HG03558 (cell line): ENCODE measurements around the gene SLC16A6.
"Not testable (repeated sequence)": the region's sequence is repeated elsewhere in the genome, so short reads cannot be mapped to it uniquely, and the experiment has no call there.

ENCODE experiments used
- ATAC-seq: cut with Tn5 transposase; IDR thresholded peaks from one replicate; pipeline ENCODE4 v1.9.1; 2021; ENCODE audit warnings: moderate number of reproducible peaks; ENCODE audit not compliant: unreplicated experiment; ENCODE audit errors: extremely low read depth

SLC16A6 gene

DNA sequence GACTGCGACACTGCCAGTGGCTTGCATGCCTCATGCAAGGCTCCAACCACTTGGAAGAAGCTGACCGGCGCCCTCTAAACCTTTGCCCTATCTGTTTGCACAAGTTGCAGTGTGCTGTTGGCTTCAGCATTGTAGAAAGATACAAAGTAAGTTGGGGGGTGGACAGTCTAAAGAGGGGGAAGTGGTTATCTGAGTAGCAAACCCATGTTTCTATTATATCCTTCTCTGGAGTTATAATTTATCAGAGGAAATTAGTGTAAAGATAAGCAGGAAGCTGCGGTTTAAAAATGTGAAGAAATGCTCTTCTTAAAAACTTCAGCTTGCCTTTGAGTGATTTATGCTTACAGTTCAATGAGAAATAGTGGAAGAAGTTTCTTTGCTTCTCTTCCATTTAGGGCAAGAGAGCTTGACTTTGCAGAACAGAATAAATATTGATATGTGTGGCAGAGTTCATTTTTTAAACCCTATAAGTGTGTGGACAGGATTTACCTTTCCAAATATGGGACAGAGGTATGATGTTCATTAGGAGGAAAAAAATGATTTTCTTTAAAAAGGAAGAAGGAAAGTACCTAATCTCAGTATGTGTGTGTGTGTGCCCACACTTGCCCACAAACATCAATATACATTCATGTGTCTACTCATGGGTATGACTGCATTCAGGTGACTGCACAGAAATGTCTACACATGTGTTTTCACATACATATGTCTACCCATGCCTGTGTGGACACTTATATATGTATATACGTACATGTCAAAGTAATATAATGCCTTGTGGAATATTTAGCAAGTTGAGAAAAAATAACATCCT, 35.0 kb downstream of the SLC16A6 start:
- no peak for ATAC-seq

DNA sequence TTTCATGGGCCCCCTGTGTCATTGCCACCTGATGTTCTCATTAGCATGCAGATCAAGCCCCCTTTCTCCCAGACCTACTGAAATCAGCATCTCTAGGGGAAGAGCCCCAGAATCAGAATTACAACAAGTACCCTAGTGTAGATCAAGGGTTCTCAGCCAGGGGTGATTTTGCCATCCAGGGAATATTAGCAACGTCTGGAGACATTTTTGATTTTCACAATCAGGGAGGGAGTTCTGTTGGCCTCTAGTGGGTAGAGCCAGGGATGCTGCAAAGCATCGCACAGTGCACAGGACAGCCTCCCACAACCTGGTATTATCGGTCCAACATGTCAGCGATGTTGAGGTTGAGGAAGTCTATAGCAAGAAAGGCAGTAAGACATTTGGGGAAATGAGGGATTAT, 35.8 kb downstream of the SLC16A6 start:
- ATAC-seq = no peak

DNA sequence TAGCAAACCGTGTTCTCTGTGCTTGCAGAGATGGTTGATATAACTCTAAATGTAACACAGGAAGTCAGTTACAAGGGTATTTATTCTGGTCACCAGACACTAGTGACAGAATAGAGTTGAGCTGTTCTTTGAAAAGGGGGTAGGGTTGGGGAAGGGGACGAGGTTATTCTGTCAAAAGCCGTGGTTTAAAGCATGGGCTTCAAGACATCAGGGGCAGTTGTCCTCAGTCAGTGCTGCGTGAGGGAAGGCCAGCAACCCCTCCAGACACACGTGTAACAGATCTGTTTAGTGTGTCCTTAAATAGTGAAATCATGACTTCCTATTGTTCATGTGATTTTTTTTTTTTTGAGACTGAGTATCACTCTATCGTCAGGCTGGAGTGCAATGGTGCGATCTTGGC, 37.5 kb downstream of the SLC16A6 start:
- ATAC-seq = not testable (repeated sequence)

DNA sequence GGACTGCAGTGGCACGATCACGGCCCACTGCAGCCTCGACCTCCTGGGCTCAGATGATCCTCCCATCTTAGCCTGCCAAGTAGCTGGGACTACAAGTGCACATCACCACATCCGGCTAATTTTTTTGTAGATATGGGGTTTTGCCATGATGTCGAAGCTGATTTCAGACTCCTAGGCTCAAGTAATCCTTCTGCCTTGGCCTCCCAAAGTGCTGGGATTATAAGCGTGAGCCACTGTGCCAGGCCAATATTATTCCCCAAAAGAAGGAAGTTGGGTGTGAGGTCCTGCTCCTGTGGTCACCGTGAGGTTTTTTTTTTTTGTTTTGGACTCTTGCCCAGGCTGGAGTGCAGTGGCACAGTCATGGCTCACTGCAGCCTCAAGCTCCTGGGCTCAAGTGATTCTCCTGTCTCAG, 41.6 kb downstream of the SLC16A6 start:
- ATAC-seq = no peak

DNA sequence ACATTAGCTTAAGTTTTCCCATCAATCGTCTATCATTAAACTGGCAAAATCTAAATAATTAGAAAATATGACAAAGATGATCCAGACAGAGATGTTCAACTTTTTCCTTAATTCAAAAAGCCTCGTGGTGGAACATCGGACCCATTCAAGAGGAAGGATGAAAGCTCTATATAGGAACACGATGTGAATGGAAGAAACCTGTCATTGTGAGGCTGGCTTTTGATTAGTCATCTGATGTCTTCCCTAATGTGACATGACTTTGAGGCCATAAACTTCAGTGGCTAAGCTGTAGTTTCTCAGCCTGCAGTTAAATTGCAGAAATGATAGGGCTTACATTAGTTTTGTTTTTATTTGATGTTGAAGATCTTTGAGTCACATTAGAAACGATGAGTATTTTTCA, 42.0 kb downstream of the SLC16A6 start:
- no peak for ATAC-seq

DNA sequence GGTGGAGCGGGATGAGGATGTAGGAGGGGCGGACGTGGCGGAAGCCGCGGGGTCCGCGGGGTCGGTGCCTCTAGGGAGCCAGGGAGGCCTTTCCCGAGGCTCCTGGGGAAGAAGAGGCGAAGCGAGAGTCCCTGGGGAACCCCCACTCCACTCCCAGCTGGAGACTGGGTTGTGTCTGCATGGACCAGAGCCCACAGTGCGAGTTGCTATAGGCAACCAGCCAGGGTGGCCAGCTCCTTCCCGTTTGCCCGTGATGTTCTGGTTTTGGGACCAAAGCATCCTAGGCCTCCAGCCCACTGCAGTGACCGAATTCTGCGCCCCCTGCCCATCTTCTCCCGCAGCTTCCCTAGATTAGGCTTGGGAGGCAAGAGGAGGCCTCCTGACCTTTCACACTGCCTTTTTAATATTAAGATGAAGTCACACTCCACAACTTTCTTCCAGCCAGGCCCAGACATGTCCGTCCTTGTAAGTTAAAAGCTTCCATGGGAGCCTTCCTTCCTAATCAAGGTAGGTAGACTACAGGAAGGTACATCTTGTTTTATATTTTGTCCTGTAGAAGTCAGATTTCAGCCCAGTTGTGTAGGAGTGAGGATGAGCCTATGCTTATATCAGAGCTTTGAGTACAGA, 42.6 kb downstream of the SLC16A6 start:
- ATAC-seq = peak; percentile 11

DNA sequence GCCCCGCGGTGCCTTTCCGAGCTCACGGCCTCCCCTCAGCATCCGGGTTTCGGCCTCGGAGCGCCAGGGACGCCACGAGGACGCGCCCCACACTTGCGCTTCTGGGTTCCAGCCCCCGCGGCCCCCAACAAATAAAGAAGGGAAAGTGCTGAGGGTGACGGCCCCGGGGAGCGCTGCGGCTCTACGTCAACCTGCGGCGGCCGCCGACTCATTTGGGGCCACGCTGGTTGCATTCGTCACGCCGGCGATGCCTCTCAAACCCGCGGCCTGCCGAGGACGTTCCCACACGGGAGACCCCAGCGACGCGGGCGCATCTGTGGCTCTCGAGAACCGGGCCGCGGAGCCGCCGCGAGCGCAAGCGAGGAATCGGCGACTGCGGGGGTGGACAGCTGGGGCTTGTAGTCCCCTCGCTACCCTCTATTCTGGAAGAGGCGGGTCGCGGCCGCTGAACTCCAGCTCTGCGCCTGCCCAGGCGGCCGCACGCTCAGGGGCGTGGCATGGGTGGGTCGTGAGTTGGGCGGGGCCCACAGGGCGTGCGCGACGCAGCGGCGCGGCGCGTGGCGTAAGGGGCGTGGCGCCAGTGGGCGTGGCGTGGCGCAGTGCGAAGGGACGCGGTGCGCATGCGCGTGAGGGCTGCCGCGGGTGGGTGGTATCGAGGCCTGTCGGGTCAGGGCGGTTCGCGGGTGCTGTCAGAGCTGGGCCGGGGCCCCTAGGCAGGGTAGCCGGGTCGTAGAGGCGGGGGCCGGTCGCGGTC, 43.3 kb downstream of the SLC16A6 start, which contains the start of gene AMZ2:
AMZ2 (plus strand) TSS at position 599 of the 754 bp plus-strand sequence. CDS start 2,145 bp downstream, outside the sequence.
- peak; percentile 60 for ATAC-seq

DNA sequence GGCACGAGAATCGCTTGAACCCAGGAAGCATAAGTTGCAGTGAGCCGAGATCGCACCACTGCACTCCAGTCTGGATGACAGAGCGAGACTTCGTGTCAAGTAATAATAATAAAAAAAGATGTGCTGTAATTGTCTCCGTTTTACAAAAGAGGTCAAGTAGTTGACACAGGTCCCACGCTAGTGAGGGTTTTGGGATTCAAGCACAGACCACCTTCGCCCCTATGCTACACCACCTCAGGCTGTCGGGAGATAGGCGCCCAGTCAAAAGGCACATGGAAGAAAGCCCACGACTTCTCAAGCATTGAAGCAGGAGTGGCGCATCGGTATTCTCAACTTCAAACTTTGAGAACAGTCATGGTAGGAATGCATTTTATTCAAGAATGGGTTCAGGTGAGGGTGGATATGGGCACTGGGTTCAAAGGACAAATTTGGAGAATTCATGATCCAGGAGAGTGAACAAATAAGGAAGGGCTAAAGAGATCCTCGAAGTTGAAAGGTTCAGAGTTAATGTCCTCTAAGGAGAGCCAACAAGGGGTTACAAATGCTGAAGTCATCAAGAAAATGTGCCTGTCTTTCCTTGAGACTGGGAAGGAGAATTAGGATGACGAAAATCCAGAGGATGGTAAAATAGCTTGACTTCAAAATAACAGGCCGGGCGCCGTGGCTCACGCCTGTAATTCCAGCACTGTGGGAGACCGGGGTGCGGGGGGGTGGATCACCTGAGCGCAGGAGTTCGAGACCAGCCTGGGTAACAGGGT, 44.5 kb downstream of the SLC16A6 start:
- ATAC-seq = no peak

DNA sequence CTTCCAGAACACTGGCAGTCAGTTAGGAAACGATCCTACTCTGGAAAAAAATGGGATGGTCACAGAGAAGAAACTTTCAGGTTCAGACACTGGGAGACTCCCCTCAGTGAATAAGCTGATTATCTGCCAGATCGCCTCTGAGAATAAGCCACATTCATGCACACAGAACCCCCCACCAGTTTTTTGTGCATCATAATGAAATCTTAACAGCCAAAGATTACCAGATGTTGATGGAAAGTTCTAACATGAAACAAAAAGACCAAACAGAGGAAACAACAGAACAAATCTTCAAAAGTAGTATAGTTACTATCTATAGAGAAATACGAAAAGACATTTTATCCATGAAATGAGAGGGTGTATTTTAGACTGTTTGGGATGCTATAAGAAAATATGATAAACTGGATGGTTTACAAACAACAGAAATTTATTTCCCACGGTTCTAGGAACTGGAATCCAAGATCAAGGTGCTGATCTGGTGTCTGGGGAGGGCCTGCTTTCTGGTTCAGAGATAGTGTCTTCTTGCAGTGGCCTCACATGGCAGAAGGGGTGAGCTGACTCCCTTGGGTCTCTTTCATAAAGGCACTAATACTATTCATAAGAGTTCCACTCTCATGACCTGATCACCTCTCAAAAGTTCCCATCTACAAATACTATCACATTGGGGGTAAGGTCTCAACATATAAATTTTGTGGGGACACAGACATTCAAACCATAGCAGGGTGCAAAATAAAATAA, 51.1 kb downstream of the SLC16A6 start:
- ATAC-seq = no peak

DNA sequence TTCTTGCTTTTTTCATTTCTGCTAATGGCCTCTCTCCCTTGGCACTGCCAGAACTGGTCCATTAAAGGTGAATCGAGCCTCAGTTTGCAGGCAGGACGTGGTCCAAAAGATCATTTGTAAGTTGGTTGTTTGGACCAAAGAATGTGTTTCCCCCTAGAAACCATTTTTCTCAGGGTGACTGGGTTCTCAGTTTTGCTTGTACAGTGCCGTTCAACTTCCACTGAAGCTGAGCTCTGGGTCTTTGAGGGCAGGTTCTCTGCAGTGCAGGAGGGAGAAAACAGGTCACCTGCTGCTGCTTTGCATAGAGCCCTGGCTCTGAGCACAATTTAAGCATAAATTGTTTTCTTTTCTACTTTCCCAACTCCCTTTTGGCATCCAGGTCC, 52.1 kb downstream of the SLC16A6 start:
- no peak for ATAC-seq

DNA sequence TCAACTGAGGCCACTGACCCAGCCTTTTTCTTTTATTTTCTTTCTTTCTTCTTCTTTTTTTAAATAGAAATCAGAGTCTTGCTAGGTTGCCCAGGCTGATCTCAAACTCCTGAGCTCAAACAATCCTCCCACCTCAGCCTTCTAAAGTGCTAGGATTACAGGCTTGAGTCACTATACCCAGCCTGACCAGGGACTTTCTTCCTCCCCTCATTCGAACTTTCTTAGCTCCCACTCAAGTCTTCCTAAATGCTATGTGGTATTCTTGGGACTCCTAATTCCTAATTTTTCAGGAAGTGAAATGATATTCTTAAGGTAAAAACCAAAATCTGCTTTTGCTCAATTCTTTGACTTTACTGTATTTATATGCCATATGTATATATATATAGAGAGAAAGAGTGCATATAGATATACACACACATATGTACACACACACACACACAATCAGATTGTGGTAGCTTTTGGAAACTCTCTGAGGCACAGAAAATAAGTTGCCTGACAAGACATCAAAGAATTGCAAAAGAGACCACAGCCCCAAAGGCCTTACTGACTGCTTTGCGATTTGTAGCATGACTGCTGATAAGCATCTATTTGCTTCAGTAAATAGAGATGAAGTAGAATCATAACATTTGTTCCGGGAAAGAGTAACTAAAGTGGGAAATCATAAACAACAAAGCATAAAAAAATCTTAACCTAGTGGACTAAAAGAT, 52.6 kb downstream of the SLC16A6 start:
- ATAC-seq = no peak

DNA sequence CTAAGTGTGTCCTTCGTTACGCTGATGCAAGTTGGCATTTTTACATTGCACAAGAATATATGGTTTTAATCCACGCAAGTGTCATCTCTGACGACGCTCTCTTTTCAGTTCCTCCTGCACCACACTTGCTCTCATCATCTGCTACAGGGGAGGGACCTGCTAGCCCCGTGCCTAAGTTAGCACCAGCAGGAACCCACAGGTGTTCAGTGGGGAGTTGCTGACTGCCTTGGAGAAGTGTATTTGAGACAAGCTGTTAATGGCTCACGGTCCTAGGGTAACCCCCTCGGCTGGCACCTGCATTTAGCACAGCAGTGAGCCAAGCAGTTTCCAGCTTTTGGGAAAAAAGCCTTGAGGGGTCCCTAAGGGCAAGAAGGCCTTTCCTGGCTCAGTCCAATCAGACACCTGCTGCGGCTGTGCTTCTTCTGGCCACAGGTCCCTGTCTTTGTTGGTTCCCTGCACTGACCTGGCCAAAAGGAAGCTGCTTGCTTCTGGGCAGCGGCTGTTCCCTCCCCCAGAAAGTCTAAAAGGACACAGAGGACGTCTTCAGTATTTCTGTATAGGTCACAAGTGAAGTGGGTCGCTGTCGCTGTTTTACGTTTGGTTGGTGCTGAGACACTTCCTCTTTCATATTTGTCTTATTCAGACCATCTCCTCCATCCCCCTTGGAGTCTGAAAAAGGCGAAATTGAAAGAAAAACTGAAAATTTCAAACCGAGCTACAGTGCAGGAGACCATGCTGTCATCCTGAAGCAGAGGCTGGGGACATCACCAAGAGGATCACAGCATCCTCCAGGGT, 53.4 kb downstream of the SLC16A6 start:
- peak; percentile 55 for ATAC-seq

DNA sequence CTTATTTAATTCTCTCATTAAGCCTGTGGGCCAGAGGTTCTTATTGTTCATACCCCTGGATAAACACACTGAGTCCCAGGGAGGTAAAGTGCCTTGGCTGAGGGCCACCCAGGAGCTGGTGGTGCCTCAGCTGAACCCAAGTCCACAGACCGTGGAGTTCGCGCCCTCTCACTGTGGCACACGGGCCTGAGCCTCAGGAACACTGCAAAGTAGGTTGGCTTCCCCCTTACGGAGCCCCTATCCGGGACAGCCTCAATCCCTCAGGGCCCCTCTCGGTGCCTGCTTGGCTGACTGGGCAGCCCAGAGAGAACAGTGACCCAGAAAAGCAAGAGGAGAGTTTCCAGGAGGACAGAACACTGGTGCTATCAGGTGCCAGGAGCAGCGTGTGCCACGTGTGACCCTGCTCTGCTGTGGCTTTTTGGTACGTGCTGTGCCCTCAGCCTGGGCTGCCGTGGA, 55.6 kb downstream of the SLC16A6 start:
- ATAC-seq = not testable (repeated sequence)

DNA sequence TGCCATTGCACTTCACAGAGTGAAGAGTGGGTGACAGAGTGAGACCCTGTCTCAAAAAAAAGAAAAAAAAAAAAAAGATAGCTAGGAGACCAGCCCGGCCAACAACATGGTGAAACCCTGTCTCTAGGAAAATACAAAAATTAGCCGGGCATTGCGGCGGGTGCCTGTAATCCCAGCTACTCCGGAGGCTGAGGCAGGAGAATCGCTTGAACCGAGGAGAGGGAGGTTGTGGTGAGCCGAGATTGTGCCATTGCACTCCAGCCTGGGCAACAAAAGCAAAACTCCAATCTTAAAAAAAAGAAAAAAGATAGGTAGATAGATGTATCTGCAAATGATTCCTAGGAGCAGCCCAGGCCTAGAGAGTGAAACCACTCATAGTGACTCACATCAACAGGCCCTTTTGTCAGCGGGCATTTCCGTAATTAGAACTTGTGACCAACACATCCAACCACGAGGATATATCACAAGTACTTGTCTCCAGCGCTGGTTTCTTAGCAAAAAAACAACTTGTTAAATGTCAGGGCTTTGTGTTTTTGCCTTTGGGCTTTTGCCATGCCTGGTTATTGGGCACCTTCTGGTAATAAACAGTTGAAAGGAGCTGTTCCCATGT, 56.1 kb downstream of the SLC16A6 start:
- not testable (repeated sequence) for ATAC-seq

DNA sequence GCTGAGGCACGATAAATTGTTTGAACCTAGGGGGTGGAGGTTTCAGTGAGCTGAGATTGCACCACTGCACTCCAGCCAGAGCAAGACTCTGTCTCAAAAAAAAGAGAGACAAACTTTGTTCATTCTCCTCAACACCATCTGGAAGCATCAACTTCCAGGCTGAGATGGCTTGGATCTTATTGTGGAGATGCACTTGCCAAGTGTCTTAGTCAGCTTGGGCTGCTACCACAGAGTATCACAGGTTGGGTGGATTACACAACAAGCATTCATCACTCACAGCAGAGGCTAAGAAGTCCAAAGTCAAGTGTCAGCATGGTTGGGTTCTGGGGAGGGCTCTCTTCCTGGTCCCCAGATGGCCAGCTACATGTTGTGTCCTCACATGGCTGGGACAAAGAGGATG, 58.2 kb downstream of the SLC16A6 start:
- ATAC-seq = not testable (repeated sequence)

DNA sequence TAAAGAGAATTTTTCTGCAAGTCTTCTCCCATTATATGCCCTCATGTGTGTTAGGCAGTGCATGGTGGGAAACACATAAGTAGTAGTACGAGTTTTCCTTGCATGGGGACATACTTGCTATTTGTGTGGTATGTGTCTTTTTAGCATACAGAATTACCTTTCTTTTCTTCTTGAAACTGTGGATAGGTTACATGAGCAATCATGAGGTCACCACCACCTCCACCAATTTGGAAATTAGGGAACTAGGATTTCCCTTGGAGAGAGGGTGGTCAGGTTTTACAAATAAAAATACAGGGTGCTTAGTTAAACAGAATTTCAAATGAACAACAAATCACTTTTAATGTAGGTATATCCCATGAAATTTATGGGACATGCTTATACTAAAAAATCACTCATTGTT, 59.4 kb downstream of the SLC16A6 start:
- no peak for ATAC-seq

DNA sequence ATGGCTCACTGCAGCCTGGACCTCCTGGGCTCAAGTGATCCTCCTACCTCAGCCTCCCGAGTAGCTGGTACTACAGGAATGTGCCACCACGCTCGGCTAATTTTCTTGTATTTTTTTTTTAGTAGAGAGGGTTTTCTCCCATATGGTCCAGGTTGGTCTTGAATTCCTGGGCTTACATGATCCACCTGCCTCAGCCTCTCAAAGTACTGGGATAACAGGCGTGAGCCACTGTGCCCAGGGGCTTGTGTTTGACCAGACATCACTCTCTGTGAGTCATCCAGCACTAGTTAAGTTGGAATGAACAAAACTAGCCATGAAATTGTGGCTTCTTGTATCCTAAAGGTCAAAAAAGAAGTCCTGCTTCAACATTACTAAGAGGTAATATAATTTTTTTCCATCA, 59.8 kb downstream of the SLC16A6 start:
- not testable (repeated sequence) for ATAC-seq

DNA sequence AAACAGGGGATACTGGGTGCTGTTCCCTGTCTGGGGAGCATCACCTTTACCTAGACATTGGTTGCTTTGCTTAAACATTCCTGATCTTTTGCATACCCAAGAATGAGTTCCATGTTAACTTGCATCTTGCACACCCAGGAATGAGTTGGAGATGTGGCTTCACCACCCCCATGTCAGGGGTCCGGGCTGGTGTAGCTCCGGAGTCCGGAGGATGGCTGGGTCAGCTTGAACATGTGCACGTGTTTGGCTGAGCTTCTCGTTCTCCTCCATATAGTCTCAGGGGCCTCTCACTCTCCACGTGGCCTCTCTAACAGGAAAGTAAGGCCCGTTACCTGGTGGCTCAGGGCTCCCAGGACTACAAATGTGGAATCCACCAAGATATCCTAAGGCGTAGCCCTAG, 61.3 kb downstream of the SLC16A6 start:
- no peak for ATAC-seq
